HG03280 (cell line): ENCODE data around the gene NAV3.

ENCODE experiments used
- ATAC-seq: cut with Tn5 transposase; IDR thresholded peaks from one replicate; pipeline ENCODE4 v1.9.1; 2021; ENCODE audit warnings: mild to moderate bottlenecking, moderate library complexity; ENCODE audit not compliant: unreplicated experiment

The NAV3 gene

GRCh38 chr12:77918046-77918445 lies 87.4 kb downstream of the NAV3 start:
- no peak for ATAC-seq

- ATAC-seq, result no peak
These were observed 88.8 kb downstream of the NAV3 start for GRCh38 chr12:77919450-77919849.

GRCh38 chr12:77923882-77924281 lies 93.2 kb downstream of the NAV3 start:
- ATAC-seq, result no peak

GRCh38 chr12:77924703-77925102 lies 94.0 kb downstream of the NAV3 start:
- no peak for ATAC-seq

GRCh38 chr12:77925536-77926108 lies 94.9 kb downstream of the NAV3 start:
- peak; percentile 100 for ATAC-seq

GRCh38 chr12:77928078-77928477 lies 97.4 kb downstream of the NAV3 start:
- ATAC-seq, result no peak

- ATAC-seq, result no peak
These were observed 101.5 kb downstream of the NAV3 start for GRCh38 chr12:77932216-77932615.

GRCh38 chr12:77938301-77938700 lies 107.6 kb downstream of the NAV3 start:
- ATAC-seq, result no peak

GRCh38 chr12:77940011-77940423 lies 109.3 kb downstream of the NAV3 start:
- no peak for ATAC-seq

GRCh38 chr12:77940567-77940966 lies 109.9 kb downstream of the NAV3 start:
- ATAC-seq, result no peak

GRCh38 chr12:77941401-77941800 lies 110.7 kb downstream of the NAV3 start:
- ATAC-seq, result no peak

GRCh38 chr12:77943466-77943865 lies 112.8 kb downstream of the NAV3 start:
- no peak for ATAC-seq

- no peak for ATAC-seq
These were observed 115.9 kb downstream of the NAV3 start for GRCh38 chr12:77946541-77947061.

GRCh38 chr12:77947330-77947729 lies 116.6 kb downstream of the NAV3 start:
- ATAC-seq, result no peak

GRCh38 chr12:77947746-77948145 lies 117.1 kb downstream of the NAV3 start:
- ATAC-seq, result no peak

- ATAC-seq, result no peak
These were observed 119.2 kb downstream of the NAV3 start for GRCh38 chr12:77949943-77950342.

- ATAC-seq, result no peak
These were observed 123.0 kb downstream of the NAV3 start for GRCh38 chr12:77953528-77954205.

GRCh38 chr12:77954206-77954555 lies 123.5 kb downstream of the NAV3 start:
- ATAC-seq, result no peak

- no peak for ATAC-seq
These were observed 126.4 kb downstream of the NAV3 start for GRCh38 chr12:77957062-77957461.

GRCh38 chr12:77963576-77964178 lies 133.0 kb downstream of the NAV3 start:
- ATAC-seq, result no peak

GRCh38 chr12:77965790-77966189 lies 135.1 kb downstream of the NAV3 start:
- ATAC-seq, result no peak

GRCh38 chr12:77968021-77968420 lies 137.3 kb downstream of the NAV3 start:
- no peak for ATAC-seq
